Loucy (cell line): Measurements from ENCODE around the gene LZTFL1.

Source experiments
- EZH2phosphoT487 ChIP-seq: fragments of 200-600 bp; IDR thresholded peaks from 2 replicates; pipeline ENCODE4 v1.6.1; 2018; ENCODE audit warnings: antibody characterized with exemption, mild to moderate bottlenecking, moderate library complexity, borderline replicate concordance
- TF ChIP-seq, protein P1 (sequence below): fragments of 200-600 bp; sonication (generic); conservative IDR thresholded peaks from 2 replicates; pipeline ENCODE4 v1.5.1; 2014; ENCODE audit warnings: mild to moderate bottlenecking, antibody characterized with exemption, low read length

DNA sequence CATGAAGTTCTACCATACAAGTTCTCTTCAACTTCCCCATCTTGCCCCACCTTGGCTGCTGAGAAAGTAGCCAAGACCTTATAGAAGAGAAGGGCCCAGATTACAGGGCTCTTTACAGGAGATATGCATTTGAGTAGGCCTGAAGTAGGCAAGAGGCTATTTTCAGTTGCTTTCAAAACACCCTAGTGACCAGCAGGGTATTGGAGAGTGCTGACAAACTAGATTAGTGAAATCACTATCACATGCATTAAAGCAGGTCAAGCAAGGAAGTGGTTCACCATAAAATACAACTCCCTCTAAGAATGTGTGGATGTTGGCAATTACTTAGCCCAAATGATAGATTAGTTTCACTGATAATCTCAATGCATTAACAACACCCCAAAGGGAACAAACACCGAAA is 2.7 kb upstream of the LZTFL1 start:
- TF ChIP-seq, protein P1, sequence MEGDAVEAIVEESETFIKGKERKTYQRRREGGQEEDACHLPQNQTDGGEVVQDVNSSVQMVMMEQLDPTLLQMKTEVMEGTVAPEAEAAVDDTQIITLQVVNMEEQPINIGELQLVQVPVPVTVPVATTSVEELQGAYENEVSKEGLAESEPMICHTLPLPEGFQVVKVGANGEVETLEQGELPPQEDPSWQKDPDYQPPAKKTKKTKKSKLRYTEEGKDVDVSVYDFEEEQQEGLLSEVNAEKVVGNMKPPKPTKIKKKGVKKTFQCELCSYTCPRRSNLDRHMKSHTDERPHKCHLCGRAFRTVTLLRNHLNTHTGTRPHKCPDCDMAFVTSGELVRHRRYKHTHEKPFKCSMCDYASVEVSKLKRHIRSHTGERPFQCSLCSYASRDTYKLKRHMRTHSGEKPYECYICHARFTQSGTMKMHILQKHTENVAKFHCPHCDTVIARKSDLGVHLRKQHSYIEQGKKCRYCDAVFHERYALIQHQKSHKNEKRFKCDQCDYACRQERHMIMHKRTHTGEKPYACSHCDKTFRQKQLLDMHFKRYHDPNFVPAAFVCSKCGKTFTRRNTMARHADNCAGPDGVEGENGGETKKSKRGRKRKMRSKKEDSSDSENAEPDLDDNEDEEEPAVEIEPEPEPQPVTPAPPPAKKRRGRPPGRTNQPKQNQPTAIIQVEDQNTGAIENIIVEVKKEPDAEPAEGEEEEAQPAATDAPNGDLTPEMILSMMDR: no peak
- no peak for TF ChIP-seq EZH2phosphoT487
